GM12892 (cell line): ENCODE results near the gene FAM174C.

Experiments
- POLR2A ChIP-seq: IDR thresholded peaks from 2 replicates; pipeline ENCODE4 v1.6.1; 2011; ENCODE audit warnings: low read depth, low read length, control low read depth
- POLR2AphosphoS5 ChIP-seq: IDR thresholded peaks from 2 replicates; pipeline ENCODE4 v1.6.1; 2011; ENCODE audit warnings: low read depth, low read length, control low read depth

- TF ChIP-seq POLR2AphosphoS5, result no peak
- no peak for TF ChIP-seq POLR2A
These were observed 2.7 kb downstream of the FAM174C start for GRCh38 chr19:1278074-1278473.
